GM12873 (cell line): ENCODE results near the gene PRKD2.

ENCODE experiments used
- TF ChIP-seq, protein P1 (sequence below): IDR thresholded peaks from 2 replicates; pipeline ENCODE4 v1.5.1; 2012; ENCODE audit warnings: low read depth, mild to moderate bottlenecking, moderate library complexity, low read length, control low read depth; ENCODE audit not compliant: insufficient read depth; ENCODE audit errors: missing control alignments

Gene PRKD2

DNA sequence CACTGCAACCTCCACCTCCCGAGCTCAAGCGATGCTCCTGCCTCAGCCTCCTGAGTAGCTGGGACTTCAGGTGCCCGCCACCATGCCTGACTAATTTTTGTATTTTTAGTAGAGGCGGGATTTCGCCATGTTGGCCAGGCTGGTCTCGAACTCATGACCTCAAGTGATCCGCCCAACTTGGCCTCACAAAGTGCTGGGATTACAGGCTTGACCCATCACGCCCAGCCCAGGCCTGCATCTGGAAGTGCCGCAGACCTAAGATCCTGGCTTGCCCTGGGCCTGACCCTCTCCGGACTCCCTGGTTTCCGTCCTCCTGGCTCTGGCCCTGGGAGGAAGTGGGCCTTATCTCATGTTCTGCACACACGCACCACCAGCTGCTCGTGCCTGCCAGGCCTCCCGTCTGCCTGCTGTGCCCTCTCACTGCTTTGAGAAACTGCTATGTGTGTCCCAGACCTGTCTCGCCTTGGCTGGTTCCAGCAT, 87.3 kb downstream of the PRKD2 start:
- TF ChIP-seq, protein P1, sequence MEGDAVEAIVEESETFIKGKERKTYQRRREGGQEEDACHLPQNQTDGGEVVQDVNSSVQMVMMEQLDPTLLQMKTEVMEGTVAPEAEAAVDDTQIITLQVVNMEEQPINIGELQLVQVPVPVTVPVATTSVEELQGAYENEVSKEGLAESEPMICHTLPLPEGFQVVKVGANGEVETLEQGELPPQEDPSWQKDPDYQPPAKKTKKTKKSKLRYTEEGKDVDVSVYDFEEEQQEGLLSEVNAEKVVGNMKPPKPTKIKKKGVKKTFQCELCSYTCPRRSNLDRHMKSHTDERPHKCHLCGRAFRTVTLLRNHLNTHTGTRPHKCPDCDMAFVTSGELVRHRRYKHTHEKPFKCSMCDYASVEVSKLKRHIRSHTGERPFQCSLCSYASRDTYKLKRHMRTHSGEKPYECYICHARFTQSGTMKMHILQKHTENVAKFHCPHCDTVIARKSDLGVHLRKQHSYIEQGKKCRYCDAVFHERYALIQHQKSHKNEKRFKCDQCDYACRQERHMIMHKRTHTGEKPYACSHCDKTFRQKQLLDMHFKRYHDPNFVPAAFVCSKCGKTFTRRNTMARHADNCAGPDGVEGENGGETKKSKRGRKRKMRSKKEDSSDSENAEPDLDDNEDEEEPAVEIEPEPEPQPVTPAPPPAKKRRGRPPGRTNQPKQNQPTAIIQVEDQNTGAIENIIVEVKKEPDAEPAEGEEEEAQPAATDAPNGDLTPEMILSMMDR: no peak

DNA sequence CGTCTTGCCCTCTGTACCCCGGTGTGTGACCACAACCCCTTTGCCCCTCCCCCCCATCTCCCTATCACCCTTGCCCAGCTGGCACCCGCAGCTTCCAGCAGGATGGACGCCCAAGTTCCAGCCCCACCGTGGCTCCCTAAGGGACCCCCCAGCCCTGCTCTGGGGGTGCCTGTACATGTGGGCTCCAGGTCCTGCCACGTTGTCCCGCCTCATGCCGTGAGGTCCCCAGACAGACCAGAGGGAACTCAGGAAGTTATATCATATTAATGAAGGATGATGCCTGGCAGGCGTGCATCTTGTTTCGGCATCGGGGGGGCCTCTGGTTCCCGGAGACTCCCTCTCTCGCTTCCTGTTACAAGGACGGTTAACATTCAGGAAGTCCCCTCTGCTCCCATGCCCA, 90.5 kb downstream of the PRKD2 start:
- TF ChIP-seq, protein P1: no peak

DNA sequence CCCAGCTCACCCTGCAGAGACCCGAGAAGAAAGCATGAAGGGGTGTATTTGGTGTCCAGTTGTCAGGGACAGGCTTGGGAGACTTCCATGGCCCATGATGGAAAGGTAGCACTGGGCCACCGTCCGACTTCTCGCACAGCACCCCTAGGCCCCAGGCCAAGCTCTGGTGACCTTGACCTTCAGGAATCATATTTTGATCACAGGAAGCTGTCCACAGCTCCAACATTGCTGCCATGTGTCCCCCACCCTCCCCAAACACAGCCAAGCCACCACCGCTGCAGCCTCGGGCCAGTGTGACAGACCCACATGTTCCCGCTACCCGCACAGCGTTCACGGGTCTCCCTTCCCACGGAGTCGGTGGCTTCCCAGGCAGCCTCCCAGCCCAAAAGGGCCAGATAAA, 91.2 kb downstream of the PRKD2 start:
- TF ChIP-seq, protein P1: no peak

DNA sequence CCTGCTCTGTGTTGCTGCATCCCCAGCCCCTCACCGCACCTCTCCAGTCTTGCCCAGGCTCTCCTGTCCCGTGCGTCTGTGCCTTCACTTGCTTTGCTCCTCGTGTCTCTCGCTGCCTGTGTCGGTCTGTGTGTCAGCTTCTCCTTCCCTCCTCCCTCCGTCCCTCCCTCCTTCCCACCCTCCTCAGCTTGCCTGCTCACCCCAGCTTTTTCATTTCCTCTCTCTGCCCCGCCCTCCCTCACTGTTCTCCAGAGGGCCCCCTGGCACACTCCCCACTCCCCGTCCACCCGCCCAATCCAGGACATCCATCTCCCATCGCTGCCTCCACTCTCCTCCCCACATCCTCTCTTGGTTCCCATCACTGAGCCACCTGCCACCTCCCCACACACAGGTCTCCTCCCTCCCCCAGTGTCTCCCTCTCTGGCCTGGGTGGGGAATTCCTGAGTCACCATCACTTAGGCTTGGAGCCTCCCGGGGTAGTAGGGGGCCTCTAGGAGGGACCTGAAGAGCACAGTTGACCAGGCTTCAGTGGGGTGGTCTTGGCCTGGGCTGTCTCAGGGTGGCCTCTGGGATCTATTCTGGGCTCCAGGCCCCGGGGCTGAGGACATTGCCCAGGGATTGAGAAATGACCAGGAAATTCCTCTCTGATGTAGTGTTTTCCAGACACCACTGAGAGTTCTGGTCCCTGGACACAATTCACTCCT, 91.8 kb downstream of the PRKD2 start, which contains the start of gene PTGIR:
Gene PTGIR (minus strand): TSS at position 132 of the 704 bp plus-strand sequence. CDS start 864 bp downstream, outside the sequence.
- TF ChIP-seq, protein P1: no peak
